Skeletal muscle satellite cell (primary cell): ENCODE measurements around the gene SYT2.

Source experiments
- H3K27me3 ChIP-seq: 2 replicates; pipeline ENCODE4 v1.7.0; 2013; ENCODE audit warnings: low read length; ENCODE audit not compliant: control insufficient read depth, insufficient read depth
- H3K36me3 ChIP-seq: 2 replicates; pipeline ENCODE4 v1.7.0; 2013; ENCODE audit warnings: mild to moderate bottlenecking, control low read depth, low read length; ENCODE audit not compliant: insufficient read depth
- H3K4me1 ChIP-seq: 2 replicates; pipeline ENCODE4 v1.7.0; 2013; ENCODE audit warnings: low read length; ENCODE audit not compliant: control insufficient read depth, insufficient read depth
- H3K4me2 ChIP-seq: 2 replicates; pipeline ENCODE4 v1.7.0; 2013; ENCODE audit warnings: mild to moderate bottlenecking, low read length
- H3K4me3 ChIP-seq: 2 replicates; pipeline ENCODE4 v1.7.0; 2013; ENCODE audit warnings: low read length
- H3K9ac ChIP-seq: 2 replicates; pipeline ENCODE4 v1.7.0; 2013; ENCODE audit warnings: mild to moderate bottlenecking, low read depth, low read length, moderate library complexity
- H3K9me3 ChIP-seq: replicated peaks from 2 replicates; pipeline ENCODE4 v1.7.0; 2013; ENCODE audit warnings: mild to moderate bottlenecking, control low read depth, low read length

The SYT2 gene

GRCh38 chr1:202571719-202572339, 138.4 kb downstream of the SYT2 start:
- no peak overlapping the region for H3K9ac ChIP-seq
- H3K9me3 ChIP-seq = no peaks in the 10 kb centered on the region
- H3K4me3 ChIP-seq = no peak overlapping the region
- peaks cover 51% of the 10 kb centered on the region for H3K4me1 ChIP-seq
- H3K27me3 ChIP-seq = no peaks in the 10 kb centered on the region
- H3K4me2 ChIP-seq = no peak overlapping the region
- no peaks in the 10 kb centered on the region for H3K36me3 ChIP-seq

GRCh38 chr1:202569393-202570322, 140.6 kb downstream of the SYT2 start:
- Histone ChIP-seq H3K36me3 (no peaks in the 10 kb centered on the region), H3K9ac (peak overlapping the region; percentile 7), H3K4me2 (no peak overlapping the region), H3K4me1 (peaks cover 39% of the 10 kb centered on the region), H3K4me3 (no peak overlapping the region), H3K27me3 (no peaks in the 10 kb centered on the region), H3K9me3 (no peaks in the 10 kb centered on the region)

- H3K4me2 ChIP-seq = no peak overlapping the region
- peak overlapping the region; percentile 7 for H3K9ac ChIP-seq
- H3K4me1 ChIP-seq = peaks cover 36% of the 10 kb centered on the region
- H3K36me3 ChIP-seq = no peaks in the 10 kb centered on the region
- no peaks in the 10 kb centered on the region for H3K27me3 ChIP-seq
- H3K4me3 ChIP-seq = no peak overlapping the region
- H3K9me3 ChIP-seq = no peaks in the 10 kb centered on the region
Observed at GRCh38 chr1:202568826-202569225, 141.4 kb downstream of the SYT2 start.

GRCh38 chr1:202568410-202568809, 141.8 kb downstream of the SYT2 start:
- peak overlapping the region; percentile 15 for H3K9ac ChIP-seq
- H3K36me3 ChIP-seq = no peaks in the 10 kb centered on the region
- no peaks in the 10 kb centered on the region for H3K9me3 ChIP-seq

GRCh38 chr1:202567738-202568137, 142.5 kb downstream of the SYT2 start:
- no peak overlapping the region for H3K9ac ChIP-seq
- no peak overlapping the region for H3K4me3 ChIP-seq
- no peaks in the 10 kb centered on the region for H3K36me3 ChIP-seq
- H3K9me3 ChIP-seq = no peaks in the 10 kb centered on the region
- peaks cover 36% of the 10 kb centered on the region for H3K4me1 ChIP-seq
- H3K27me3 ChIP-seq = no peaks in the 10 kb centered on the region
- H3K4me2 ChIP-seq = peak overlapping the region; percentile 12

More at GRCh38 chr1:202568410-202568809, 141.8 kb downstream of the SYT2 start:
- peaks cover 36% of the 10 kb centered on the region for H3K4me1 ChIP-seq
- no peak overlapping the region for H3K4me3 ChIP-seq
- peak overlapping the region; percentile 12 for H3K4me2 ChIP-seq
- H3K27me3 ChIP-seq = no peaks in the 10 kb centered on the region

- Histone ChIP-seq H3K4me3 (no peak overlapping the region), H3K36me3 (no peaks in the 10 kb centered on the region), H3K4me2 (no peak overlapping the region), H3K9me3 (no peaks in the 10 kb centered on the region), H3K4me1 (peaks cover 36% of the 10 kb centered on the region), H3K9ac (no peak overlapping the region), H3K27me3 (no peaks in the 10 kb centered on the region)
Observed at GRCh38 chr1:202565890-202566602, 144.2 kb downstream of the SYT2 start.

GRCh38 chr1:202564958-202565495, 145.2 kb downstream of the SYT2 start:
- H3K4me2 ChIP-seq = no peak overlapping the region
- H3K9ac ChIP-seq = no peak overlapping the region
- H3K27me3 ChIP-seq = no peaks in the 10 kb centered on the region
- peaks cover 36% of the 10 kb centered on the region for H3K4me1 ChIP-seq
- H3K4me3 ChIP-seq = no peak overlapping the region
- H3K9me3 ChIP-seq = no peaks in the 10 kb centered on the region
- H3K36me3 ChIP-seq = no peaks in the 10 kb centered on the region

GRCh38 chr1:202563818-202564217, 146.4 kb downstream of the SYT2 start:
- Histone ChIP-seq H3K4me1 (peaks cover 24% of the 10 kb centered on the region), H3K4me2 (no peak overlapping the region), H3K9me3 (no peaks in the 10 kb centered on the region), H3K36me3 (no peaks in the 10 kb centered on the region), H3K9ac (no peak overlapping the region), H3K27me3 (no peaks in the 10 kb centered on the region), H3K4me3 (no peak overlapping the region)

GRCh38 chr1:202562444-202563060, 147.7 kb downstream of the SYT2 start:
- Histone ChIP-seq H3K27me3 (no peaks in the 10 kb centered on the region), H3K4me3 (no peak overlapping the region), H3K36me3 (no peaks in the 10 kb centered on the region), H3K4me1 (peaks cover 11% of the 10 kb centered on the region), H3K4me2 (no peak overlapping the region), H3K9me3 (no peaks in the 10 kb centered on the region), H3K9ac (no peak overlapping the region)

GRCh38 chr1:202561726-202562443, 148.4 kb downstream of the SYT2 start:
- Histone ChIP-seq H3K4me3 (no peak overlapping the region), H3K9me3 (no peaks in the 10 kb centered on the region), H3K9ac (no peak overlapping the region), H3K4me1 (peaks cover 4% of the 10 kb centered on the region), H3K4me2 (no peak overlapping the region), H3K36me3 (no peaks in the 10 kb centered on the region), H3K27me3 (no peaks in the 10 kb centered on the region)
